HEK293 (cell line): ENCODE results near the gene ABCF2.

Experiments
- CTCF ChIA-PET: fragments of 350-600 bp; formaldehyde crosslinking; extraction: SDS; loops from one replicate; lab custom pipeline; 2021; ENCODE audit warnings: antibody characterized with exemption; lab: Yijun Ruan, JAX
- POLR2A ChIA-PET: fragments of 300-600 bp; formaldehyde crosslinking; extraction: SDS; loops from one replicate; lab custom pipeline; 2020; ENCODE audit warnings: antibody characterized with exemption, inconsistent platforms; lab: Yijun Ruan, JAX
- H3K27ac ChIP-seq: fragments of 200-500 bp; sonication (Bioruptor generic); 2 replicates; pipeline ENCODE4 v1.5.1; 2014; ENCODE audit warnings: low read depth, low read length, control low read depth, inconsistent platforms; ENCODE audit errors: extremely low read depth
- H3K36me3 ChIP-seq, 2 experiments: fragments of 200-500 bp in 1 of 2; sonication (Bioruptor generic) in 1 of 2; 1 replicate in 1 of 2; 2 replicates in 1 of 2; pipeline ENCODE4 v1.5.1; 2014 to 2017; ENCODE audit warnings: inconsistent platforms in 2 of 2, low read length in 2 of 2; ENCODE audit not compliant: control insufficient read depth in 2 of 2, insufficient read depth in 1 of 2
- H3K4me1 ChIP-seq: fragments of 200-500 bp; sonication (Bioruptor generic); 2 replicates; pipeline ENCODE4 v1.5.1; 2014; ENCODE audit warnings: mild to moderate bottlenecking, low read length, inconsistent platforms; ENCODE audit not compliant: control insufficient read depth, insufficient read depth
- H3K4me3 ChIP-seq: 2 replicates; pipeline ENCODE4 v1.5.1; 2011; ENCODE audit warnings: low read depth, mild to moderate bottlenecking, control low read depth, low read length, moderate library complexity
- H3K9me3 ChIP-seq: fragments of 200-500 bp; sonication (Bioruptor generic); 2 replicates; pipeline ENCODE4 v1.5.1; 2014; ENCODE audit warnings: low read depth, low read length, inconsistent platforms; ENCODE audit not compliant: control insufficient read depth, insufficient read depth
- ATF2 ChIP-seq: fragments of 450-650 bp; formaldehyde crosslinking; IDR thresholded peaks from 2 replicates; pipeline ENCODE4 v1.5.1; 2016; ENCODE audit warnings: missing biosample characterization, missing genetic modification characterization, low read depth
- EGR2 ChIP-seq: fragments of 450-650 bp; formaldehyde crosslinking; IDR thresholded peaks from 2 replicates; pipeline ENCODE4 v1.5.1; 2016; ENCODE audit warnings: low read depth, missing biosample characterization, missing genetic modification characterization
- GLI2 ChIP-seq: fragments of 450-650 bp; formaldehyde crosslinking; IDR thresholded peaks from 2 replicates; pipeline ENCODE4; 2017; ENCODE audit warnings: missing biosample characterization, missing genetic modification characterization, low read depth, borderline replicate concordance
- GLIS1 ChIP-seq: fragments of 450-650 bp; formaldehyde crosslinking; IDR thresholded peaks from 2 replicates; pipeline ENCODE4 v1.5.1; 2016; ENCODE audit warnings: missing biosample characterization, missing genetic modification characterization
- HOXA7 ChIP-seq: sonication (generic); formaldehyde crosslinking; IDR thresholded peaks from 2 replicates; pipeline ENCODE4 v1.8.1; 2022; ENCODE audit warnings: missing genetic modification reagents, borderline replicate concordance
- PRDM4 ChIP-seq: fragments of 450-650 bp; formaldehyde crosslinking; IDR thresholded peaks from 2 replicates; pipeline ENCODE4 v1.5.1; 2017; ENCODE audit warnings: missing biosample characterization, missing genetic modification characterization
- ZBTB48 ChIP-seq: fragments of 450-650 bp; formaldehyde crosslinking; IDR thresholded peaks from 2 replicates; pipeline ENCODE4 v1.5.1; 2016; ENCODE audit warnings: missing biosample characterization, missing genetic modification characterization
- ZEB2 ChIP-seq: fragments of 450-650 bp; formaldehyde crosslinking; IDR thresholded peaks from 2 replicates; pipeline ENCODE4 v1.5.1; 2016; ENCODE audit warnings: missing biosample characterization, missing genetic modification characterization
- ZFHX2 ChIP-seq: fragments of 450-650 bp; formaldehyde crosslinking; conservative IDR thresholded peaks from 2 replicates; pipeline ENCODE4 v1.5.1; 2016; ENCODE audit warnings: missing biosample characterization, missing genetic modification characterization
- ZNF18 ChIP-seq: fragments of 450-650 bp; formaldehyde crosslinking; IDR thresholded peaks from 2 replicates; pipeline ENCODE4 v1.5.1; 2016; ENCODE audit warnings: missing biosample characterization, missing genetic modification characterization
- ZNF211 ChIP-seq: fragments of 450-650 bp; formaldehyde crosslinking; IDR thresholded peaks from 2 replicates; pipeline ENCODE4 v1.5.1; 2016; ENCODE audit warnings: low read depth, missing biosample characterization, missing genetic modification characterization
- ZNF350 ChIP-seq: fragments of 450-650 bp; formaldehyde crosslinking; IDR thresholded peaks from 2 replicates; pipeline ENCODE4 v1.5.0; 2017; ENCODE audit warnings: missing biosample characterization, mild to moderate bottlenecking, missing genetic modification characterization
- ZNF354C ChIP-seq: fragments of 450-650 bp; formaldehyde crosslinking; IDR thresholded peaks from 2 replicates; pipeline ENCODE4 v1.5.1; 2016; ENCODE audit warnings: missing biosample characterization, missing genetic modification characterization, low read depth, borderline replicate concordance
- ZNF561 ChIP-seq: fragments of 450-650 bp; IDR thresholded peaks from 2 replicates; pipeline ENCODE4 v1.5.1; 2018; ENCODE audit warnings: missing biosample characterization, missing genetic modification characterization, borderline replicate concordance
- ZNF701 ChIP-seq: fragments of 450-650 bp; formaldehyde crosslinking; IDR thresholded peaks from 2 replicates; pipeline ENCODE4 v1.5.1; 2016; ENCODE audit warnings: missing biosample characterization, missing genetic modification characterization
- ZNF747 ChIP-seq: fragments of 450-650 bp; formaldehyde crosslinking; IDR thresholded peaks from 2 replicates; pipeline ENCODE4 v1.5.1; 2016; ENCODE audit warnings: missing biosample characterization, missing genetic modification characterization
- TF ChIP-seq, protein P1 (sequence below): fragments of 450-650 bp; formaldehyde crosslinking; IDR thresholded peaks from 2 replicates; pipeline ENCODE4 v1.5.1; 2016; ENCODE audit warnings: missing biosample characterization, missing genetic modification characterization
- TF ChIP-seq, protein P2 (sequence below): fragments of 450-650 bp; formaldehyde crosslinking; IDR thresholded peaks from 2 replicates; pipeline ENCODE4 v1.5.1; 2016; ENCODE audit warnings: missing biosample characterization, missing genetic modification characterization

ABCF2 gene

GRCh38 chr7:151243045-151243349 is 16.0 kb upstream of the ABCF2 start (continued):
- TF ChIP-seq ZBTB48 (tag by site-specific recombination) (no peak), ZNF701 (tag by site-specific recombination) (no peak)

DNA sequence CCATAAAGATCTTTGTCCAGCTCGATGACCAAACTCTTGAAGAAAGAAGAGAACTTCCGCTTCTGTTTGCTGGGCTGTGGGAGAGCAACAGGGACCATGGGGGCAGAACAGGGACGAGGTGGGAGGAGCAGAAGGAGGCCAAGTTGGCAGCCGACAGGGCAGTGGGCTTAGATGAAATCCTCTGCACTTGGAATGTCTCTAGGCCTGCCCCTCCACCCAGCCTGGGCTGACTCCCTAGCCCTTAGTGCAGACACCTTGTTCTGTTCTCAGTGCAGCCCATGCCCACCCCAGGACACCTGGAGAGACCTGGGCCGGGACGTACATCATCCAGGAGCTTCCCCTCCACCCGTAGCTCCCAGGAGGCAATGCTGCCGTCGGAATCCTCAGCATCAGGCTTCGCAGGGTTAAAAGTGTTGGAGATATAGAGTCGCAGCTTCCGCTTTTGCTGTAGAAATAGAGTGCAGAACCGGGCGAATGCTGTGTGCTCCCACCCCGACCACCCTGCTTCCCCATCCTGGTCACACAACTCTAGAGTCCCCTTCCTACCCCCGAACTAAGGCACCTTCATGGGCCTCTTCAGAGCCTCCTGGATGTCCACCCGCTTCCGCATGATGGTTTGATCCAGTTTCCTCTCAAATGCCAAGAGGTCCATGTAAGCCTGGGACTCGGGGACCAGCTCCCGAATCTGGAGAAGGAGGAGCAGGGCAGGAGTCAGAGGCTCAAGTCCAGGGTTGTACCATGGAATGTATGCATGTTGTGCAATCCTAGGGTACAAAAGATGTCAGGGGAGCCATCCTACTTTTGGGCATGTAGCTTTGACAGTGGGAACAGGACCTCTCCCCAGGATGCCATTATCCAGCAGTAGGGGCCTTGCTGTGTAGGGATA is 15.4 kb upstream of the ABCF2 start:
- TF ChIP-seq ZNF211 (no peak), ZNF561 (tag by site-specific recombination) (no peak), ZNF350 (tag by site-specific recombination) (no peak), GLIS1 (tag by site-specific recombination) (no peak), EGR2 (peak; percentile 36; the same call in 1 of the 2 replicates), ZFHX2 (0 out of 2 replicates have a peak, but pooled peaks have one; percentile 17), ZEB2 (tag by site-specific recombination) (no peak), HOXA7 (no peak), PRDM4 (tag by site-specific recombination) (no peak)
- TF ChIP-seq, protein P1, sequence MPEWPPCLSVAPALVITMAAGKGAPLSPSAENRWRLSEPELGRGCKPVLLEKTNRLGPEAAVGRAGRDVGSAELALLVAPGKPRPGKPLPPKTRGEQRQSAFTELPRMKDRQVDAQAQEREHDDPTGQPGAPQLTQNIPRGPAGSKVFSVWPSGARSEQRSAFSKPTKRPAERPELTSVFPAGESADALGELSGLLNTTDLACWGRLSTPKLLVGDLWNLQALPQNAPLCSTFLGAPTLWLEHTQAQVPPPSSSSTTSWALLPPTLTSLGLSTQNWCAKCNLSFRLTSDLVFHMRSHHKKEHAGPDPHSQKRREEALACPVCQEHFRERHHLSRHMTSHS (tag by site-specific recombination) = no peak
- TF ChIP-seq, protein P2, sequence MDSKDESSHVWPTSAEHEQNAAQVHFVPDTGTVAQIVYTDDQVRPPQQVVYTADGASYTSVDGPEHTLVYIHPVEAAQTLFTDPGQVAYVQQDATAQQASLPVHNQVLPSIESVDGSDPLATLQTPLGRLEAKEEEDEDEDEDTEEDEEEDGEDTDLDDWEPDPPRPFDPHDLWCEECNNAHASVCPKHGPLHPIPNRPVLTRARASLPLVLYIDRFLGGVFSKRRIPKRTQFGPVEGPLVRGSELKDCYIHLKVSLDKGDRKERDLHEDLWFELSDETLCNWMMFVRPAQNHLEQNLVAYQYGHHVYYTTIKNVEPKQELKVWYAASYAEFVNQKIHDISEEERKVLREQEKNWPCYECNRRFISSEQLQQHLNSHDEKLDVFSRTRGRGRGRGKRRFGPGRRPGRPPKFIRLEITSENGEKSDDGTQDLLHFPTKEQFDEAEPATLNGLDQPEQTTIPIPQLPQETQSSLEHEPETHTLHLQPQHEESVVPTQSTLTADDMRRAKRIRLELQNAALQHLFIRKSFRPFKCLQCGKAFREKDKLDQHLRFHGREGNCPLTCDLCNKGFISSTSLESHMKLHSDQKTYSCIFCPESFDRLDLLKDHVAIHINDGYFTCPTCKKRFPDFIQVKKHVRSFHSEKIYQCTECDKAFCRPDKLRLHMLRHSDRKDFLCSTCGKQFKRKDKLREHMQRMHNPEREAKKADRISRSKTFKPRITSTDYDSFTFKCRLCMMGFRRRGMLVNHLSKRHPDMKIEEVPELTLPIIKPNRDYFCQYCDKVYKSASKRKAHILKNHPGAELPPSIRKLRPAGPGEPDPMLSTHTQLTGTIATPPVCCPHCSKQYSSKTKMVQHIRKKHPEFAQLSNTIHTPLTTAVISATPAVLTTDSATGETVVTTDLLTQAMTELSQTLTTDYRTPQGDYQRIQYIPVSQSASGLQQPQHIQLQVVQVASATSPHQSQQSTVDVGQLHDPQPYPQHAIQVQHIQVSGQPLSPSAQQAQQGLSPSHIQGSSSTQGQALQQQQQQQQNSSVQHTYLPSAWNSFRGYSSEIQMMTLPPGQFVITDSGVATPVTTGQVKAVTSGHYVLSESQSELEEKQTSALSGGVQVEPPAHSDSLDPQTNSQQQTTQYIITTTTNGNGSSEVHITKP = peak; percentile 84
- H3K4me1 ChIP-seq = no peaks in the 10 kb centered on the region; the same call in 1 of the 2 replicates
- H3K9me3 ChIP-seq = no peaks in the 10 kb centered on the region
- H3K36me3 ChIP-seq = peaks cover 0 to 57% of the 10 kb centered on the region in 2 experiments; a peak in 1 of 3 replicates
- H3K4me3 ChIP-seq = no peak overlapping the region
- ChIA-PET POLR2A (interaction anchor here (2.6 to 4.1 kb wide), 2 partner anchors 9 to 15 kb away, joined by 12 to 23 read pairs; partner anchors contain the start of genes ABCF2 and CHPF2), CTCF (interaction anchor here (0.5 to 4.6 kb wide), 8 partner anchors 7 to 73 kb away, joined by 3 to 43 read pairs (median 4); partner anchors contain the start of gene ABCF2)
- no peak overlapping the region for H3K27ac ChIP-seq

DNA sequence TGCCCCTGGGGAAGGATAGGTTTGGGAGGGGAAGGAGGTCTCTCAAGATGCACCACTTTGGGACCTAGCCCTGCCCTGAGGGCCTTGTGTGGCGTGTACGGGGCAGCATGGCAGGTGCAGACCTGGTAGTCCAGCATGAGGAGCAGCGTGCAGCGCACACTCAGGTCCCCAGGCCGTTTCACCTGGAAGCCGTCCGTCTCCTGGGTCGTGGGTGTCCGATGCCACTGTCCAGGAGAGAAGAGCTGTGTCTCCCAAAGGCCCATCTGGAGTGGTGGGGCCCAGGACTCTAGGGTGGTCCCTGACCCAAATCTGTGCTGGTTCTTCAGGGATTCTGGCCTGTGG is 14.7 kb upstream of the ABCF2 start:
- Histone ChIP-seq H3K27ac (no peak overlapping the region), H3K4me1 (no peaks in the 10 kb centered on the region), H3K9me3 (no peaks in the 10 kb centered on the region), H3K36me3 (peaks cover 0 to 64% of the 10 kb centered on the region in 2 experiments; a peak in 1 of 3 replicates), H3K4me3 (no peak overlapping the region)
- ChIA-PET POLR2A (interaction anchor here (2.6 to 4.1 kb wide), 2 partner anchors 9 to 14 kb away, joined by 12 to 23 read pairs; partner anchors contain the start of genes ABCF2 and CHPF2), CTCF (interaction anchor here (0.7 kb wide), 1 partner anchor 57 kb away, joined by 3 read pairs; no protein-coding TSS in a partner anchor)
- TF ChIP-seq ZNF747 (tag by site-specific recombination) (no peak), ZNF354C (tag by site-specific recombination) (no peak), GLI2 (tag by site-specific recombination) (no peak), ATF2 (tag by site-specific recombination) (no peak), PRDM4 (tag by site-specific recombination) (no peak), ZNF18 (tag by site-specific recombination) (no peak)
